ENCODE results near the gene ANAPC13.
A peak's percentile ranks its signal among the peaks of the same experiment; 100 is the strongest.

The ANAPC13 gene

DNA sequence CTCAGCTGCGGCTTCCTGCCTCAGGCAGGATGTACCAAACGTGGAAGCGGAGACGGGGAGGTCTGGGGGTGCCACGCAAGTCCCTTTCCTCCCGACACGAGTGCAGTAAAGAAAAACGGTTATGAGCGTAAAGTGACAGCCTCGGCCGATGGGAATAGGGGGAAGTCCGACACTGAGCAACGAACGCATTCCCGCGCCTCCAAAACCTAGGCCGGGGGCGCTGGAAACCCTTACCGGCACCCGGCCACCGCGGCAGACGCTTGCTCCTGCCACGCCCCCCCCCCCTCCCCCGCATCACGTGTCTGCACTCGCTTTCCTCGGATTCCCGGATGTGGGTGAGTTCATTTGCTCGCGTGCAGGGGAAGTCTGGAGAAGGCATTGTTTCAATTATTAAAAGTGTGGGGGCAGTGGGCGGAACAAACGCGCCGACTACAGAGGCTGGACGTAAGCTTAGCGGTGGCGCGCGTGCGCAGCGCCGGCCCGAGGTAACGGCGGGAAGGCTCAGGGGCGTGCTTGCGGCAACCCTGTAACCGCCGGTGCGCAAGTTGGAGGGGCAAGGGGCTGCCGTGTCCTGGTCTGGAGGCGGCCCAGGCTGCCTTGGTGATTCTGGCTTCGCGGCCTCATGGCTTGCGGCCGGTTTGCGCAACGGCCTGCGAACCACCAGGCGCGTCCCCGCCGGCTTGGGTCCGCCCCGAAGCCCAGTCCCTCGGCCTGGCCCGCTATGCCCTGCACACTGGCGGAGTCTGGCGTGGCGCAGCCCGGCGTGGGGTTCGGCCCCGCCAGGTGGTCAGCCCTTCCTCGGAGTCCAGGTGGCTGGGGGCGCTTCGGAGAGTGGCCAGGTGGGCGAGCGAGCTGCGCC, at the start of gene ANAPC13, which contains the start of gene CEP63 (continued):
- TF ChIP-seq, protein P1, sequence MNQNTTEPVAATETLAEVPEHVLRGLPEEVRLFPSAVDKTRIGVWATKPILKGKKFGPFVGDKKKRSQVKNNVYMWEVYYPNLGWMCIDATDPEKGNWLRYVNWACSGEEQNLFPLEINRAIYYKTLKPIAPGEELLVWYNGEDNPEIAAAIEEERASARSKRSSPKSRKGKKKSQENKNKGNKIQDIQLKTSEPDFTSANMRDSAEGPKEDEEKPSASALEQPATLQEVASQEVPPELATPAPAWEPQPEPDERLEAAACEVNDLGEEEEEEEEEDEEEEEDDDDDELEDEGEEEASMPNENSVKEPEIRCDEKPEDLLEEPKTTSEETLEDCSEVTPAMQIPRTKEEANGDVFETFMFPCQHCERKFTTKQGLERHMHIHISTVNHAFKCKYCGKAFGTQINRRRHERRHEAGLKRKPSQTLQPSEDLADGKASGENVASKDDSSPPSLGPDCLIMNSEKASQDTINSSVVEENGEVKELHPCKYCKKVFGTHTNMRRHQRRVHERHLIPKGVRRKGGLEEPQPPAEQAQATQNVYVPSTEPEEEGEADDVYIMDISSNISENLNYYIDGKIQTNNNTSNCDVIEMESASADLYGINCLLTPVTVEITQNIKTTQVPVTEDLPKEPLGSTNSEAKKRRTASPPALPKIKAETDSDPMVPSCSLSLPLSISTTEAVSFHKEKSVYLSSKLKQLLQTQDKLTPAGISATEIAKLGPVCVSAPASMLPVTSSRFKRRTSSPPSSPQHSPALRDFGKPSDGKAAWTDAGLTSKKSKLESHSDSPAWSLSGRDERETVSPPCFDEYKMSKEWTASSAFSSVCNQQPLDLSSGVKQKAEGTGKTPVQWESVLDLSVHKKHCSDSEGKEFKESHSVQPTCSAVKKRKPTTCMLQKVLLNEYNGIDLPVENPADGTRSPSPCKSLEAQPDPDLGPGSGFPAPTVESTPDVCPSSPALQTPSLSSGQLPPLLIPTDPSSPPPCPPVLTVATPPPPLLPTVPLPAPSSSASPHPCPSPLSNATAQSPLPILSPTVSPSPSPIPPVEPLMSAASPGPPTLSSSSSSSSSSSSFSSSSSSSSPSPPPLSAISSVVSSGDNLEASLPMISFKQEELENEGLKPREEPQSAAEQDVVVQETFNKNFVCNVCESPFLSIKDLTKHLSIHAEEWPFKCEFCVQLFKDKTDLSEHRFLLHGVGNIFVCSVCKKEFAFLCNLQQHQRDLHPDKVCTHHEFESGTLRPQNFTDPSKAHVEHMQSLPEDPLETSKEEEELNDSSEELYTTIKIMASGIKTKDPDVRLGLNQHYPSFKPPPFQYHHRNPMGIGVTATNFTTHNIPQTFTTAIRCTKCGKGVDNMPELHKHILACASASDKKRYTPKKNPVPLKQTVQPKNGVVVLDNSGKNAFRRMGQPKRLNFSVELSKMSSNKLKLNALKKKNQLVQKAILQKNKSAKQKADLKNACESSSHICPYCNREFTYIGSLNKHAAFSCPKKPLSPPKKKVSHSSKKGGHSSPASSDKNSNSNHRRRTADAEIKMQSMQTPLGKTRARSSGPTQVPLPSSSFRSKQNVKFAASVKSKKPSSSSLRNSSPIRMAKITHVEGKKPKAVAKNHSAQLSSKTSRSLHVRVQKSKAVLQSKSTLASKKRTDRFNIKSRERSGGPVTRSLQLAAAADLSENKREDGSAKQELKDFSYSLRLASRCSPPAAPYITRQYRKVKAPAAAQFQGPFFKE (tag by site-specific recombination; IDR thresholded peaks at IDR 0.05; ENCODE audit: borderline replicate concordance) = no peak
- no peak; the same call in 1 of the 2 replicates for TF ChIP-seq YY1 (tag by site-specific recombination; IDR thresholded peaks at IDR 0.05)
- TF ChIP-seq, protein P2, sequence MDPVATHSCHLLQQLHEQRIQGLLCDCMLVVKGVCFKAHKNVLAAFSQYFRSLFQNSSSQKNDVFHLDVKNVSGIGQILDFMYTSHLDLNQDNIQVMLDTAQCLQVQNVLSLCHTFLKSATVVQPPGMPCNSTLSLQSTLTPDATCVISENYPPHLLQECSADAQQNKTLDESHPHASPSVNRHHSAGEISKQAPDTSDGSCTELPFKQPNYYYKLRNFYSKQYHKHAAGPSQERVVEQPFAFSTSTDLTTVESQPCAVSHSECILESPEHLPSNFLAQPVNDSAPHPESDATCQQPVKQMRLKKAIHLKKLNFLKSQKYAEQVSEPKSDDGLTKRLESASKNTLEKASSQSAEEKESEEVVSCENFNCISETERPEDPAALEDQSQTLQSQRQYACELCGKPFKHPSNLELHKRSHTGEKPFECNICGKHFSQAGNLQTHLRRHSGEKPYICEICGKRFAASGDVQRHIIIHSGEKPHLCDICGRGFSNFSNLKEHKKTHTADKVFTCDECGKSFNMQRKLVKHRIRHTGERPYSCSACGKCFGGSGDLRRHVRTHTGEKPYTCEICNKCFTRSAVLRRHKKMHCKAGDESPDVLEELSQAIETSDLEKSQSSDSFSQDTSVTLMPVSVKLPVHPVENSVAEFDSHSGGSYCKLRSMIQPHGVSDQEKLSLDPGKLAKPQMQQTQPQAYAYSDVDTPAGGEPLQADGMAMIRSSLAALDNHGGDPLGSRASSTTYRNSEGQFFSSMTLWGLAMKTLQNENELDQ (tag by site-specific recombination; IDR thresholded peaks at IDR 0.05; ENCODE audit: low read depth) = no peak
- TF ChIP-seq, protein P3, sequence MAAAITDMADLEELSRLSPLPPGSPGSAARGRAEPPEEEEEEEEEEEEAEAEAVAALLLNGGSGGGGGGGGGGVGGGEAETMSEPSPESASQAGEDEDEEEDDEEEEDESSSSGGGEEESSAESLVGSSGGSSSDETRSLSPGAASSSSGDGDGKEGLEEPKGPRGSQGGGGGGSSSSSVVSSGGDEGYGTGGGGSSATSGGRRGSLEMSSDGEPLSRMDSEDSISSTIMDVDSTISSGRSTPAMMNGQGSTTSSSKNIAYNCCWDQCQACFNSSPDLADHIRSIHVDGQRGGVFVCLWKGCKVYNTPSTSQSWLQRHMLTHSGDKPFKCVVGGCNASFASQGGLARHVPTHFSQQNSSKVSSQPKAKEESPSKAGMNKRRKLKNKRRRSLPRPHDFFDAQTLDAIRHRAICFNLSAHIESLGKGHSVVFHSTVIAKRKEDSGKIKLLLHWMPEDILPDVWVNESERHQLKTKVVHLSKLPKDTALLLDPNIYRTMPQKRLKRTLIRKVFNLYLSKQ (tag by site-specific recombination; IDR thresholded peaks at IDR 0.05; ENCODE audit: borderline replicate concordance) = no peak
- no peak for TF ChIP-seq YY2 (tag by site-specific recombination; IDR thresholded peaks at IDR 0.05)
- TF ChIP-seq ZNF48 (tag by site-specific recombination; IDR thresholded peaks at IDR 0.05) = no peak
- TF ChIP-seq, protein P4, sequence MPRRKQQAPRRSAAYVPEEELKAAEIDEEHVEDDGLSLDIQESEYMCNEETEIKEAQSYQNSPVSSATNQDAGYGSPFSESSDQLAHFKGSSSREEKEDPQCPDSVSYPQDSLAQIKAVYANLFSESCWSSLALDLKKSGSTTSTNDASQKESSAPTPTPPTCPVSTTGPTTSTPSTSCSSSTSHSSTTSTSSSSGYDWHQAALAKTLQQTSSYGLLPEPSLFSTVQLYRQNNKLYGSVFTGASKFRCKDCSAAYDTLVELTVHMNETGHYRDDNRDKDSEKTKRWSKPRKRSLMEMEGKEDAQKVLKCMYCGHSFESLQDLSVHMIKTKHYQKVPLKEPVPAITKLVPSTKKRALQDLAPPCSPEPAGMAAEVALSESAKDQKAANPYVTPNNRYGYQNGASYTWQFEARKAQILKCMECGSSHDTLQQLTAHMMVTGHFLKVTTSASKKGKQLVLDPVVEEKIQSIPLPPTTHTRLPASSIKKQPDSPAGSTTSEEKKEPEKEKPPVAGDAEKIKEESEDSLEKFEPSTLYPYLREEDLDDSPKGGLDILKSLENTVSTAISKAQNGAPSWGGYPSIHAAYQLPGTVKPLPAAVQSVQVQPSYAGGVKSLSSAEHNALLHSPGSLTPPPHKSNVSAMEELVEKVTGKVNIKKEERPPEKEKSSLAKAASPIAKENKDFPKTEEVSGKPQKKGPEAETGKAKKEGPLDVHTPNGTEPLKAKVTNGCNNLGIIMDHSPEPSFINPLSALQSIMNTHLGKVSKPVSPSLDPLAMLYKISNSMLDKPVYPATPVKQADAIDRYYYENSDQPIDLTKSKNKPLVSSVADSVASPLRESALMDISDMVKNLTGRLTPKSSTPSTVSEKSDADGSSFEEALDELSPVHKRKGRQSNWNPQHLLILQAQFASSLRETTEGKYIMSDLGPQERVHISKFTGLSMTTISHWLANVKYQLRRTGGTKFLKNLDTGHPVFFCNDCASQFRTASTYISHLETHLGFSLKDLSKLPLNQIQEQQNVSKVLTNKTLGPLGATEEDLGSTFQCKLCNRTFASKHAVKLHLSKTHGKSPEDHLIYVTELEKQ (tag by site-specific recombination; IDR thresholded peaks at IDR 0.05; ENCODE audit: borderline replicate concordance) = no peak
- TF ChIP-seq ZNF660 (tag by site-specific recombination; IDR thresholded peaks at IDR 0.05) = 0 out of 2 replicates have a peak, but pooled peaks have one; percentile 9
- TF ChIP-seq, protein P5, sequence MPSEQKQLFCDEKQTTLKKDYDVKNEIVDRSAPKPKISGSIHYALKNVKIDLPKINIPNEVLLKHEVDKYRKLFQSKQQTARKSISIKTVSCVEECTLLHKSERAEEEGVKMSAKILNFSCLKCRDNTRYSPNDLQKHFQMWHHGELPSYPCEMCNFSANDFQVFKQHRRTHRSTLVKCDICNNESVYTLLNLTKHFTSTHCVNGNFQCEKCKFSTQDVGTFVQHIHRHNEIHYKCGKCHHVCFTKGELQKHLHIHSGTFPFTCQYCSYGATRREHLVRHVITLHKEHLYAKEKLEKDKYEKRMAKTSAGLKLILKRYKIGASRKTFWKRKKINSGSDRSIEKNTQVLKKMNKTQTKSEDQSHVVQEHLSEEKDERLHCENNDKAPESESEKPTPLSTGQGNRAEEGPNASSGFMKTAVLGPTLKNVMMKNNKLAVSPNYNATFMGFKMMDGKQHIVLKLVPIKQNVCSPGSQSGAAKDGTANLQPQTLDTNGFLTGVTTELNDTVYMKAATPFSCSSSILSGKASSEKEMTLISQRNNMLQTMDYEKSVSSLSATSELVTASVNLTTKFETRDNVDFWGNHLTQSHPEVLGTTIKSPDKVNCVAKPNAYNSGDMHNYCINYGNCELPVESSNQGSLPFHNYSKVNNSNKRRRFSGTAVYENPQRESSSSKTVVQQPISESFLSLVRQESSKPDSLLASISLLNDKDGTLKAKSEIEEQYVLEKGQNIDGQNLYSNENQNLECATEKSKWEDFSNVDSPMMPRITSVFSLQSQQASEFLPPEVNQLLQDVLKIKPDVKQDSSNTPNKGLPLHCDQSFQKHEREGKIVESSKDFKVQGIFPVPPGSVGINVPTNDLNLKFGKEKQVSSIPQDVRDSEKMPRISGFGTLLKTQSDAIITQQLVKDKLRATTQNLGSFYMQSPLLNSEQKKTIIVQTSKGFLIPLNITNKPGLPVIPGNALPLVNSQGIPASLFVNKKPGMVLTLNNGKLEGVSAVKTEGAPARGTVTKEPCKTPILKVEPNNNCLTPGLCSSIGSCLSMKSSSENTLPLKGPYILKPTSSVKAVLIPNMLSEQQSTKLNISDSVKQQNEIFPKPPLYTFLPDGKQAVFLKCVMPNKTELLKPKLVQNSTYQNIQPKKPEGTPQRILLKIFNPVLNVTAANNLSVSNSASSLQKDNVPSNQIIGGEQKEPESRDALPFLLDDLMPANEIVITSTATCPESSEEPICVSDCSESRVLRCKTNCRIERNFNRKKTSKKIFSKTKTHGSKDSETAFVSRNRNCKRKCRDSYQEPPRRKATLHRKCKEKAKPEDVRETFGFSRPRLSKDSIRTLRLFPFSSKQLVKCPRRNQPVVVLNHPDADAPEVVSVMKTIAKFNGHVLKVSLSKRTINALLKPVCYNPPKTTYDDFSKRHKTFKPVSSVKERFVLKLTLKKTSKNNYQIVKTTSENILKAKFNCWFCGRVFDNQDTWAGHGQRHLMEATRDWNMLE (tag by site-specific recombination; conservative IDR thresholded peaks at IDR 0.05; ENCODE audit: low read depth) = no peak
- no peak for TF ChIP-seq ZNF311 (tag by site-specific recombination; IDR thresholded peaks at IDR 0.05; ENCODE audit: borderline replicate concordance)
- TF ChIP-seq, protein P6, sequence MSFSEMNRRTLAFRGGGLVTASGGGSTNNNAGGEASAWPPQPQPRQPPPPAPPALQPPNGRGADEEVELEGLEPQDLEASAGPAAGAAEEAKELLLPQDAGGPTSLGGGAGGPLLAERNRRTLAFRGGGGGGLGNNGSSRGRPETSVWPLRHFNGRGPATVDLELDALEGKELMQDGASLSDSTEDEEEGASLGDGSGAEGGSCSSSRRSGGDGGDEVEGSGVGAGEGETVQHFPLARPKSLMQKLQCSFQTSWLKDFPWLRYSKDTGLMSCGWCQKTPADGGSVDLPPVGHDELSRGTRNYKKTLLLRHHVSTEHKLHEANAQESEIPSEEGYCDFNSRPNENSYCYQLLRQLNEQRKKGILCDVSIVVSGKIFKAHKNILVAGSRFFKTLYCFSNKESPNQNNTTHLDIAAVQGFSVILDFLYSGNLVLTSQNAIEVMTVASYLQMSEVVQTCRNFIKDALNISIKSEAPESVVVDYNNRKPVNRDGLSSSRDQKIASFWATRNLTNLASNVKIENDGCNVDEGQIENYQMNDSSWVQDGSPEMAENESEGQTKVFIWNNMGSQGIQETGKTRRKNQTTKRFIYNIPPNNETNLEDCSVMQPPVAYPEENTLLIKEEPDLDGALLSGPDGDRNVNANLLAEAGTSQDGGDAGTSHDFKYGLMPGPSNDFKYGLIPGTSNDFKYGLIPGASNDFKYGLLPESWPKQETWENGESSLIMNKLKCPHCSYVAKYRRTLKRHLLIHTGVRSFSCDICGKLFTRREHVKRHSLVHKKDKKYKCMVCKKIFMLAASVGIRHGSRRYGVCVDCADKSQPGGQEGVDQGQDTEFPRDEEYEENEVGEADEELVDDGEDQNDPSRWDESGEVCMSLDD (tag by site-specific recombination; IDR thresholded peaks at IDR 0.05) = peak; percentile 90
- TF ChIP-seq ZNF174 (tag by site-specific recombination; IDR thresholded peaks at IDR 0.05) = no peak

All from HEK293 (cell line).